HG02981 (cell line): ENCODE measurements around the gene RXRA.

Experiments
- ATAC-seq: cut with Tn5 transposase; IDR thresholded peaks from one replicate; pipeline ENCODE4 v1.9.1; 2021; ENCODE audit warnings: mild to moderate bottlenecking, moderate library complexity; ENCODE audit not compliant: unreplicated experiment

The RXRA gene

GRCh38 chr9:134411440-134412297, 85.4 kb downstream of the RXRA start:
- no peak for ATAC-seq

DNA sequence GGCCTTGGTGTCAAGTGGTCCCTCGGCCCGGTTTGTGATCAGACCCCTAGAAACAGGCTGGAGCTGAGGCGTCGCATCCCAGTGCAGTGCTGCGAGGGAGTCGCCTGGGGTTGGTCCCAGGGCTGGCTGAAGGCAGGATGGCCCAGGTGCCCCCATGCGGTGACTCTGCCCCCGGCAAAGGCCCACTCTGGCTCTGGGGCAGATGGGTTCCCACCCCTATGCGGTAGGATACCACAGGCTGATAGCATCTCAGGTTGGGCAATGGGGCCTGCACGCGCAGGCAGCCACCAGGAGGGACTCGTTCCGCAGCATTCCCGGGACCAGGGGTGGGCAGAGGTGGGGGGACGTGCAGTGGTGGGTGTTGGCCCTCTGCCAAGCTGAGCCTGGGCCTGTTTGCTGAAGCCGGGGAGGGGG, 86.0 kb downstream of the RXRA start:
- ATAC-seq: no peak

DNA sequence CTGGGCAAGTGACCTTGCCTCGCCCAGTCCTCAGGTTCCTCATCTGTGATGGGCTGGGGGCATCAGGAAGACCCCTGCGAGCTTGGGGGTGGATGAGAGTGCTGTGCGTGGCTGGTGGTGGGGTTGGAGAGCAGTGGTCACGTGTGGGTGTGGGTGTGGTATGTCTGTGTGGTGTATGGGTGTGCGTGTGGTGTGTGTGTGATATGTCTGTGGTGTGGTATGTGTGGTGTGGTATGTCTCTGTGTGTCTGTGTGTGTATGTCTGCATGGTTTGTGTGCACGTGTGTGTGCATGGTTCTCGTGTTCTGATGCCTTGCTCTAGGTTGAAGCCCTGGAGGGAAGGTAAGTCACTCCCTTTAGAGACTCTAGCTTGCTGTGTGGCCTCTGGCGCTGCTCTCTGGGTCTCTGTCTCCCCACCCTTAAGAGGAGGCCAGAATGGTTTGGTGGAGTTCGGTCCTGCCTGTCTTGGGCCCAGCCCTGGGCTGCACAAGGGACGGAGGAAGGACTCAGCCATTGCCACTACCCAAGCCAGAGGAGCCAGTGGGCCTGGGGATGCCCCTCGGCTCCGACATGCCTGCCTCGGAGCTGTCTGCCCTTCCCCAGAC, 87.0 kb downstream of the RXRA start:
- no peak for ATAC-seq

GRCh38 chr9:134413890-134414623, 87.8 kb downstream of the RXRA start:
- no peak for ATAC-seq

DNA sequence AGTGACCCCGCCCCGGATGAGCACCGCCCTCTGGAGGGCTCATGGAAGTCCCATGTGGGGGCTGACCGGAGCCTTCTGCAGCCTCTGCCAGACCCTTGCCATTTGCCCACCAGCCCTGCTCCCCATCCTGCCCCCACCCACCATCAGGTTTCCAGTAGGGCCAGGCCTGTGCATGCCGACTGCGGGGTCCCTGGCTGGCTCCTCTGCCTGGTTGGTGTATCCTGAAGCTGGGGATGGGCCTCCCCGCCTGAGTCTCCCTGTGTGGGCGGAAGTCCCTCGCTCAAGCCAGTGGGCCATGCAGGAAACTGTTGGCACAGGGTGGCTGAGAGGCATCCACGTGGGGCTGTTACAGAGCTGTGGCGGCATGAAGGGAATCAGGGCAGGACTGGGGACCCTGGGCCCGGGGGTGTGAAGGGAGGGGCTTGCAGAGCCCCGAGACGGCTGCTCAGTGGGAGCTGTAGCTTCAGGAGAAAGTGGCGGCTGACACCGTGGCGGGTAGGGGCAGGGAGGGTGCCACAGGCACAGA, 88.7 kb downstream of the RXRA start:
- no peak for ATAC-seq

GRCh38 chr9:134416385-134417015, 90.2 kb downstream of the RXRA start:
- no peak for ATAC-seq

GRCh38 chr9:134418354-134418753, 92.1 kb downstream of the RXRA start:
- no peak for ATAC-seq

GRCh38 chr9:134419000-134419683, 92.9 kb downstream of the RXRA start:
- no peak for ATAC-seq

DNA sequence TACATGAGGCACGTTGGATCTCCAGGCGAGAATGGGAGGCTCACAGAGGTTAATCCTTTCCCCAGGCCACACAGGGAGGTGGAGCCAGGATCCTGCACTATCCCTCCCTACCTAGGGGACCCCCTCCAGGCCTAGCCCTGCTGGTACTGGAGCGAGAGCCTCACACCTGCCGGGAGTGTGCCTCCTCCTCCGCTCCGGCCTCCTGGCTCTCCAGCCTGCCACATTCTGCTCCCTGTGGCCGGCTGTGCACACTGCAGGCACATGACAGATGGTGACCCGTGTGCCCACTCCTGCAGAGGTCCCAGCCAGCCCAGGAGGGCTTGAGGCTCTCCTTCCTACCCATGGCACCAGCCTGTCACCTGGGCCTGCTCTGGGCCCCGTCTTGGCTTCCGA, 93.4 kb downstream of the RXRA start:
- no peak for ATAC-seq

DNA sequence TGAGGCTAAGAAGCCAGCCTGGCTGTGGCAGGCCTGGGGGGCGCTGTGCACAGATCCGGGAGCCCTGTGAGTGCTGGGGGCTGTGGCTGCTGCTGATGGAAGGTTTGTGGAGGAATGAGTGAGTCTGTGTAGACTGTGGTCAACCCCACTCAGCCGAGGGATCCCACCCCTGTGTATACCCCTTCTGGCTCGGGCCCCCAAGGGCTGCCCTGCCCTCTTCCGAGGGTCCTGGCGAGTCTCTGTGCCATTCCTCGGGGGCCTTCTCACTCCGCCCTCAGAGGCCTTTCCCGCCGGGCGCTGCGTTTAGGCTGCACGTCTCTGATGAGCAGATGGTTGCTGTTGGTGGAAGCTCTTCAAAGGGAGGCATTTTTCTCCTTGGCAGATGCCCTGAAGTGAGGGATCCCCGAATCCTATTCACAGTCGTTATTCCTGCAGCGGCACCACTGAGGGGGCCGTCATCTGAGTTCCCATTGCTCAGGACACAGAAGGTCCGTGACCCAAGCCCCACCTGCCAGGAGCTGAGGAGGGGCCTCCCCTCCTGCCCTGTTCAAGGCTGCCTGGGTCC, 94.1 kb downstream of the RXRA start:
- no peak for ATAC-seq

GRCh38 chr9:134420974-134421432, 94.7 kb downstream of the RXRA start:
- no peak for ATAC-seq

DNA sequence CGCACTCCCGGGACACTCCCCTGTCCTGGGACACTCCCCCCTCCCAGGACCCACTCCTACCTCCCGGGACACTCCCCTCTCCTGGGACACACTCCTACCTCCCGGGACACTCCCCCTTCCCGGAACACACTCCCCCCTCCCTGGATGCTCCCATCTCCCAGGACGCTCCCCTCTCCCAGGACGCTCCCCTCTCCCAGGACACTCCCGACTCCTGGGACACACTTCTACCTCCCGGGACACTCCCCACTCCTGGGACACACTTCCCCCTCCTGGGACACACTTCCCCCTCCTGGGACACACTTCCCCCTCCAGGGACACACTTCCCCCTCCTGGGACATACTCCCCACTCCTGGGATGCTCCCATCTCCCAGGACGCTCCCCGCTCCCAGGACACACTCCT, 95.6 kb downstream of the RXRA start:
- ATAC-seq: no peak

- ATAC-seq: no peak
These were observed 96.2 kb downstream of the RXRA start for GRCh38 chr9:134422301-134423090.

- ATAC-seq: no peak
These were observed 96.9 kb downstream of the RXRA start for GRCh38 chr9:134423166-134423565.

GRCh38 chr9:134423749-134424148, 97.5 kb downstream of the RXRA start:
- no peak for ATAC-seq

DNA sequence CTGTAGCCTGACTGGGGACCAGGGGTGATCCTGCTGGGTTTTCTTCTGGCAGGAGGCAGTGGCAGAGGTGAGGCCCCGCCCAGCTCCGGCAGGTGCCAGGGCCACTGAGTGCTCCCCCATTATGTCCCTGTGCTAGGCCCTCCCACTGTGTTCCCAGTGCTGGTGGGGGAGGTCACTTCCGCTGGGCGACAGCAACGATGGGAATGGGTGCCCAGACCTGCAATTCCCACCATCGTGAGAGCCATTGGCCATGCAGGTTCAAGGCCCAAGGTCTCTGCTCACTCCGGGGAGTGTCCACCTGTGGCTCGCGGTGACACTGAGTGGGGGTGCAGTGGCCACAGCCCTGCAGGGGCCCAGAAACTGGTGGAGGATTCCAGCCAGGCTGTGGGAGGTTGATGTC, 98.6 kb downstream of the RXRA start:
- ATAC-seq: no peak

DNA sequence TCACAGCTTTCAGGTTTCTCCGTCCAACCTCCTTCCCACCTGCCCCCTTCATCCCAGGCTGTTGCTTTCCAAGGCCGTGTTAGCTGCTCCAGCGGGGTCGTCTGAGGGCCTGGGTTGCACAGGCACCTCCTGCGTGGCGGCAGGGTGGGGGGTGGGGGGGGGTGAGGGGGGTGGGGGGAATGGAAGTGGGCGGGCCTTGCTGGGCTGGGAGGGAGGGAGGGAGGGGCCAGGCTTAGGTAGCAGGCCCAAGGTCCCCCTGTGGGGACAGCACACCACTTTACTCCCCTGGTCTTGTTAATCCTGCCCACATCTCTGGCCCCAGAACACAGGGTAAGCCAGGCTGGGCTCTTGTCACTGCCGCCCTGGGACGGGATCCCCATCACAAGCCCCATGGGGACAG, 99.1 kb downstream of the RXRA start:
- ATAC-seq: no peak

DNA sequence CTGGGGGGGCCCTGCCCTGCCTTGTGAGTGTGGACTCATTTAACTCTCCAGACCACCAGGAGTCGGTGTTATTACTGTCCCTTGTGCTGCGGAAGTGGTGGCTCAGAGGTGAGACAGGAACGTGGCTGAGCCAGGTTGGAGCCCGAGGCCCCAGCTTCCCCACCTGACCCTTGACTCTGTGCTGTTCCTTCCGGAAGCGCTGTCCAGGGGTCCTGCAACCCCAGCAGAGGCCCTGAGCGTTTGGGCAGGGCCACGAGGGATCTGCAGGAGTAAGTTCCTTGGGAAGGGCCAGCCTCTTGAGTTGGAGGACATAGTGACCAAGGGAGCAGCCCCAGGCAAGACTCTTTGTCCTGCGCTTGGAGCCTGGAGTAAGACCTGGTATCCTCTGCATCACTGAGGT, 99.6 kb downstream of the RXRA start:
- no peak for ATAC-seq

DNA sequence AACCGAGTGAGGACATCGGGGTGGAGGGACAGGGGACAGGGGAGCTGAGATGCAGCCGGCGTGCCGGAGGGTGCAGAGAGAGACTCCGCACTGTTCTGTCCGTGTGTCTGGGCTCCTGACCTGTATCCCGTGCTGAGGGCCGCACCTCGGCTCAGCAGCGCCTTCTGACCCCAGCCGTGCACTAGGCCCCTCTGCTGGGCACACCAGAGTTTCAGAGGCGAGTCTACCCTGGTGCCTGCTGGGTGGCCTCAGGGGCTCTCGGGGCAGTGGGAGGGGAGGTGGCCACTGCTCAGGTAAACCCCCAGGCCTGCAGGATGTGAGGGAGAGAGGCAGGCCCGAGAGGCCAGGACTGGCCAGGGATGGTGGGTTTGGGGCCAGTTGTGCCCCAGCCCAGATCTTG, 100.2 kb downstream of the RXRA start:
- no peak for ATAC-seq
